CD14-positive monocyte (primary cell): ENCODE measurements around the gene SF3A2. TPM values are rescaled to one million over a fixed set of nuclear protein-coding genes. Genes with fewer than 3 reads are reported as not detected.

Source experiments
- DNase-seq, 3 donors: peaks; one replicate each; pipeline ENCODE4 v3.0.0-alpha.2; 2011 to 2022
- H2AFZ ChIP-seq: 2 replicates; pipeline ENCODE4 v1.6.0; 2012; ENCODE audit warnings: mild to moderate bottlenecking, low read depth, low read length, inconsistent platforms; ENCODE audit not compliant: insufficient read depth, poor library complexity, severe bottlenecking
- H3K27ac ChIP-seq, 2 donors: 1 replicate in 1 of 2; 2 replicates in 1 of 2; pipeline ENCODE4 v1.5.1; 2012 to 2013; ENCODE audit warnings: low read length in 2 of 2, control low read depth in 1 of 2, inconsistent platforms in 1 of 2, low read depth in 1 of 2, mild to moderate bottlenecking in 1 of 2
- H3K27me3 ChIP-seq, 2 donors: one replicate each; pipeline versions ENCODE4 v1.6.0 to v1.6.1; 2011 to 2013; ENCODE audit warnings: low read length in 2 of 2; ENCODE audit not compliant: control insufficient read depth in 2 of 2, insufficient read depth in 2 of 2
- H3K36me3 ChIP-seq, 2 donors: replicated peaks in 1 of 2; 1 replicate in 1 of 2; 2 replicates in 1 of 2; pipeline versions ENCODE4 v1.5.1 to v1.6.1; 2012 to 2013; ENCODE audit warnings: low read length in 2 of 2, control low read depth in 1 of 2, inconsistent platforms in 1 of 2, mild to moderate bottlenecking in 1 of 2; ENCODE audit not compliant: insufficient read depth in 2 of 2, control insufficient read depth in 1 of 2
- H3K4me1 ChIP-seq, 2 donors: 1 replicate in 1 of 2; 2 replicates in 1 of 2; pipeline versions ENCODE4 v1.5.1 to v1.6.1; 2012 to 2013; ENCODE audit warnings: low read length in 2 of 2, control low read depth in 1 of 2, inconsistent platforms in 1 of 2, mild to moderate bottlenecking in 1 of 2, moderate library complexity in 1 of 2; ENCODE audit not compliant: insufficient read depth in 2 of 2, control insufficient read depth in 1 of 2
- H3K4me2 ChIP-seq: replicated peaks from 2 replicates; pipeline ENCODE3; 2012; ENCODE audit warnings: low read length, moderate library complexity, mild to moderate bottlenecking; ENCODE audit not compliant: poor library complexity, severe bottlenecking; ENCODE audit errors: extremely low read depth
- H3K4me3 ChIP-seq, 3 experiments: fragments of 200-600 bp in 1 of 3; sonication (generic) in 1 of 3; replicated peaks in 1 of 3; 1 replicate in 2 of 3; 2 replicates in 1 of 3; pipeline ENCODE4 v1.5.1; 2011 to 2013; ENCODE audit warnings: low read length in 3 of 3, mild to moderate bottlenecking in 3 of 3, control low read depth in 2 of 3, low read depth in 2 of 3, inconsistent platforms in 1 of 3, moderate library complexity in 1 of 3
- H3K79me2 ChIP-seq: 2 replicates; pipeline ENCODE4 v1.6.0; 2012; ENCODE audit warnings: mild to moderate bottlenecking, control low read depth, inconsistent platforms, low read length, moderate library complexity; ENCODE audit not compliant: insufficient read depth
- H3K9ac ChIP-seq: 2 replicates; pipeline ENCODE4 v1.6.0; 2017; ENCODE audit warnings: low read length, mild to moderate bottlenecking; ENCODE audit not compliant: insufficient read depth, poor library complexity, severe bottlenecking
- H3K9me3 ChIP-seq, 2 donors: replicated peaks in 1 of 2; 1 replicate in 1 of 2; 2 replicates in 1 of 2; pipeline versions ENCODE4 v1.5.1 to v1.6.1; 2012 to 2013; ENCODE audit warnings: low read length in 2 of 2, control low read depth in 1 of 2; ENCODE audit not compliant: control insufficient read depth in 1 of 2, insufficient read depth in 1 of 2
- H4K20me1 ChIP-seq: 2 replicates; pipeline ENCODE4 v1.6.0; 2012; ENCODE audit warnings: mild to moderate bottlenecking, low read length, control low read depth, moderate library complexity; ENCODE audit not compliant: insufficient read depth
- H3K27ac Mint-ChIP-seq, 7 donors: one replicate each; pipeline ENCODE4 v1.8.0; 2020; ENCODE audit warnings: mild to moderate bottlenecking in 7 of 7, mixed read lengths in 7 of 7, moderate library complexity in 6 of 7, inconsistent platforms in 2 of 7
- H3K27me3 Mint-ChIP-seq, 3 donors: one replicate each; pipeline ENCODE4 v1.8.0; 2021 to 2022; ENCODE audit warnings: low read depth in 3 of 3, mild to moderate bottlenecking in 3 of 3, mixed read lengths in 3 of 3, moderate library complexity in 3 of 3, inconsistent platforms in 1 of 3
- H3K36me3 Mint-ChIP-seq, 2 donors: one replicate each; pipeline ENCODE4 v1.8.0; 2020; ENCODE audit warnings: mixed read lengths in 2 of 2, inconsistent platforms in 1 of 2, mild to moderate bottlenecking in 1 of 2
- H3K4me1 Mint-ChIP-seq: one replicate; pipeline ENCODE4 v1.8.0; 2020; ENCODE audit warnings: mild to moderate bottlenecking, mixed read lengths
- H3K4me3 Mint-ChIP-seq, 2 donors: one replicate each; pipeline ENCODE4 v1.8.0; 2020; ENCODE audit warnings: mild to moderate bottlenecking in 2 of 2, mixed read lengths in 2 of 2, moderate library complexity in 1 of 2
- H3K9me3 Mint-ChIP-seq, 7 donors: one replicate each; pipeline ENCODE4 v1.8.0; 2020 to 2022; ENCODE audit warnings: mixed read lengths in 7 of 7, mild to moderate bottlenecking in 6 of 7, moderate library complexity in 6 of 7, inconsistent platforms in 2 of 7
- WGBS: methylation state at CpG from one replicate; pipeline ENCODE4 v1.1.5; 2013; ENCODE audit warnings: missing lambda C conversion rate; ENCODE audit not compliant: insufficient coverage; 5-methylcytosine and 5-hydroxymethylcytosine counted together
- intact Hi-C, 2 donors: fragments of 100-400 bp; cut with micrococcal nuclease; formaldehyde crosslinking; loops; one replicate each; pipeline versions ENCODE4 v1.15.0 to v1.15.1; 2023
- polyA plus RNA-seq, 3 donors: library from polyadenylated mRNA; depleted of rRNA in 1 of 3; unstranded in 2 of 3; stranded (reverse) in 1 of 3; fragments of 300-500 nt in 2 of 3; fragments of >200 nt in 1 of 3; fragmentation: Illumina TruSeq in 2 of 3; gene quantifications; 1 replicate in 2 of 3; 2 replicates in 1 of 3; pipeline ENCODE4 v1.2.3, GENCODE V29; 2012 to 2021
- TF ChIP-seq, protein P1 (sequence below): fragments of 200-600 bp; IDR thresholded peaks from one replicate; pipeline ENCODE4 v1.8.0; 2022; ENCODE audit warnings: antibody characterized with exemption, mild to moderate bottlenecking

The SF3A2 gene
- polyA plus RNA-seq, 3 donors, result 8.0 to 70.8 (median 11.6) TPM

- TF ChIP-seq, protein P1, sequence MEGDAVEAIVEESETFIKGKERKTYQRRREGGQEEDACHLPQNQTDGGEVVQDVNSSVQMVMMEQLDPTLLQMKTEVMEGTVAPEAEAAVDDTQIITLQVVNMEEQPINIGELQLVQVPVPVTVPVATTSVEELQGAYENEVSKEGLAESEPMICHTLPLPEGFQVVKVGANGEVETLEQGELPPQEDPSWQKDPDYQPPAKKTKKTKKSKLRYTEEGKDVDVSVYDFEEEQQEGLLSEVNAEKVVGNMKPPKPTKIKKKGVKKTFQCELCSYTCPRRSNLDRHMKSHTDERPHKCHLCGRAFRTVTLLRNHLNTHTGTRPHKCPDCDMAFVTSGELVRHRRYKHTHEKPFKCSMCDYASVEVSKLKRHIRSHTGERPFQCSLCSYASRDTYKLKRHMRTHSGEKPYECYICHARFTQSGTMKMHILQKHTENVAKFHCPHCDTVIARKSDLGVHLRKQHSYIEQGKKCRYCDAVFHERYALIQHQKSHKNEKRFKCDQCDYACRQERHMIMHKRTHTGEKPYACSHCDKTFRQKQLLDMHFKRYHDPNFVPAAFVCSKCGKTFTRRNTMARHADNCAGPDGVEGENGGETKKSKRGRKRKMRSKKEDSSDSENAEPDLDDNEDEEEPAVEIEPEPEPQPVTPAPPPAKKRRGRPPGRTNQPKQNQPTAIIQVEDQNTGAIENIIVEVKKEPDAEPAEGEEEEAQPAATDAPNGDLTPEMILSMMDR, result no peak
- no peak overlapping the region for H2AFZ ChIP-seq
- no peak overlapping the region for H3K4me3 ChIP-seq
- peaks cover 60 to 83% of the 10 kb centered on the region in 2 donors for H3K36me3 ChIP-seq
- peaks cover 4 to 17% of the 10 kb centered on the region in 2 donors for H3K27me3 ChIP-seq
- no peak overlapping the region for H3K27ac ChIP-seq
- no peak overlapping the region for H3K9ac ChIP-seq
- peaks cover 8 to 21% (median 15%) of the 10 kb centered on the region in 3 donors for H3K27me3 Mint-ChIP-seq
- intact Hi-C loops, result no loop called here
- DNase-seq, result no peak
- 98% methylated on average over 13 of the region's 15 CpGs for WGBS
- no peak overlapping the region for H3K4me3 Mint-ChIP-seq
- H3K4me1 ChIP-seq, result peaks cover 10 to 14% of the 10 kb centered on the region in 2 donors
- H3K4me2 ChIP-seq, result no peak overlapping the region
- peaks cover 48% of the 10 kb centered on the region for H3K79me2 ChIP-seq
- H3K4me1 Mint-ChIP-seq, result peaks cover 14% of the 10 kb centered on the region
- peaks cover 94% of the 10 kb centered on the region for H4K20me1 ChIP-seq
- peaks cover 0 to 4% (median 0%) of the 10 kb centered on the region in 7 donors for H3K9me3 Mint-ChIP-seq
- peak overlapping the region in 1 of 7 donors; percentile 40 for H3K27ac Mint-ChIP-seq
- H3K36me3 Mint-ChIP-seq, result peaks cover 43 to 79% of the 10 kb centered on the region in 2 donors
- peaks cover 0 to 5% of the 10 kb centered on the region in 2 donors for H3K9me3 ChIP-seq
Observed at GRCh38 chr19:2245273-2245672, 8.6 kb downstream of the SF3A2 start.

DNA sequence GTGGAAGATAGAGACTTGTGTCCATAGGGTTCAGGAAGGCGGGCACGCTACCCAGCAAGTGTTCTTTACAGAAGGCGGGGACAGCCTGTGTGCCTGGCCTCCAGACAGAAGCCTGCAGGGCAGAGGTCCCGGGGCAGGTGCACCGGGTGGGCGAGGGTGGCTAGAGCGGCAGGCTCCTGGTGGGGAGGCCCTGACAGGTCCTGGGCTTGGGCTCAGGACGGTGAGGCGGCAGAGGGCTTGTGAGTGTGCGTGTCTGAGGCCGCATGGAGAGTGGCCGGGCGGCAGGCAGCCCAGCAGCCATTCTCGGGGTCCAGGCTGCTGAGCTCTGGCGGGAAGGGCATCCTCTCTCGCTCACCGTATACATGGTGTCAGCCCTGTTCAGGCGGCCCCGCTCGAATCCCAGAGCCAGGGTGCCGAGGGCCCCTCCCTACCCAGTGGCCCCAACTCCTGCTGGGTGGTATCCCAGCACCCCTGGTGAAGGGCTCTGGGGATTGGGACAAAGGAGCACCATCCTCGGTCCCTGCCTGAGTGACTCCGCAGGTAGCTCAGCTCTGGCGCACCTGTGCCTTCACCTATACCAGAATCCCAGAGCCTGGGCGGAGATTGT is 9.5 kb downstream of the SF3A2 start:
- Mint-ChIP-seq H3K27ac (peak overlapping the region in 1 of 7 donors; percentile 55), H3K9me3 (peaks cover 0 to 4% (median 0%) of the 10 kb centered on the region in 7 donors), H3K36me3 (peaks cover 39 to 71% of the 10 kb centered on the region in 2 donors), H3K27me3 (peaks cover 11 to 29% (median 16%) of the 10 kb centered on the region in 3 donors), H3K4me1 (peaks cover 6% of the 10 kb centered on the region), H3K4me3 (no peak overlapping the region)
- no peak overlapping the region for H3K27ac ChIP-seq
- TF ChIP-seq, protein P1, result no peak
- H3K4me2 ChIP-seq, result no peak overlapping the region
- intact Hi-C loops, result no loop called here
- H3K27me3 ChIP-seq, result peaks cover 4 to 21% of the 10 kb centered on the region in 2 donors
- no peak overlapping the region for H3K4me3 ChIP-seq
- no peak overlapping the region for H2AFZ ChIP-seq
- peaks cover 39% of the 10 kb centered on the region for H3K79me2 ChIP-seq
- no peak for DNase-seq
- 96% methylated on average over 25 of the region's 25 CpGs for WGBS
- peaks cover 9 to 14% of the 10 kb centered on the region in 2 donors for H3K4me1 ChIP-seq
- peaks cover 60 to 77% of the 10 kb centered on the region in 2 donors for H3K36me3 ChIP-seq
- no peak overlapping the region for H3K9ac ChIP-seq
- H4K20me1 ChIP-seq, result peaks cover 94% of the 10 kb centered on the region
- peaks cover 0 to 10% of the 10 kb centered on the region in 2 donors for H3K9me3 ChIP-seq
